Inferior parietal cortex (tissue), 1 donor: ENCODE data around the gene AKAP5.
A peak's percentile ranks its signal among the peaks of the same experiment; 100 is the strongest.
"Not testable (repeated sequence)": the region's sequence is repeated elsewhere in the genome, so short reads cannot be mapped to it uniquely, and the experiment has no call there.

Experiments
- DNase-seq: peaks from one replicate; pipeline ENCODE4 v3.0.0-alpha.2; 2016; ENCODE audit errors: extremely low spot score

AKAP5 gene

GRCh38 chr14:64503434-64504309 is 38.4 kb downstream of the AKAP5 start, which contains the start of gene ZBTB25:
Gene ZBTB25, minus strand, starts transcription at chr14:64503838. Its CDS starts 13,305 bp downstream, at chr14:64490533.
- DNase-seq, result peak; percentile 85

GRCh38 chr14:64504310-64504896 is 39.1 kb downstream of the AKAP5 start, which contains the start of gene ZBTB1:
Gene ZBTB1, plus strand, starts transcription at chr14:64504770. Its CDS starts 16,735 bp downstream, at chr14:64521505.
- peak; percentile 62 for DNase-seq

GRCh38 chr14:64504897-64505794 is 39.8 kb downstream of the AKAP5 start:
- peak; percentile 72 for DNase-seq

- DNase-seq, result no peak
Observed at GRCh38 chr14:64506721-64507120, 41.4 kb downstream of the AKAP5 start.

- DNase-seq, result no peak
Observed at GRCh38 chr14:64507376-64508156, 42.3 kb downstream of the AKAP5 start.

- DNase-seq, result no peak
Observed at GRCh38 chr14:64508215-64508776, 43.0 kb downstream of the AKAP5 start.

GRCh38 chr14:64509036-64509435 is 43.7 kb downstream of the AKAP5 start:
- no peak for DNase-seq

GRCh38 chr14:64510825-64511671 is 45.7 kb downstream of the AKAP5 start:
- DNase-seq, result peak; percentile 92

GRCh38 chr14:64513271-64513670 is 48.0 kb downstream of the AKAP5 start:
- no peak for DNase-seq

GRCh38 chr14:64515053-64515452 is 49.8 kb downstream of the AKAP5 start:
- no peak for DNase-seq

GRCh38 chr14:64516969-64517368 is 51.7 kb downstream of the AKAP5 start:
- no peak for DNase-seq

- DNase-seq, result not testable (repeated sequence)
Observed at GRCh38 chr14:64517667-64518066, 52.4 kb downstream of the AKAP5 start.

- DNase-seq, result no peak
Observed at GRCh38 chr14:64518229-64518628, 52.9 kb downstream of the AKAP5 start.

GRCh38 chr14:64520699-64521098 is 55.4 kb downstream of the AKAP5 start:
- no peak for DNase-seq

GRCh38 chr14:64522591-64523355 is 57.5 kb downstream of the AKAP5 start:
- no peak for DNase-seq
